MCF 10A (cell line): ENCODE data around the gene IFNK. TPM values are rescaled to one million over a fixed set of nuclear protein-coding genes. Genes with fewer than 3 reads are reported as not detected.

ENCODE experiments used
- BruUV-seq: library from RNA; stranded (reverse); fragments of 400-500 nt; replicated peaks from 2 replicates; lab custom pipeline; 2021; lab: Mats Ljungman, UMichigan
- CTCF ChIA-PET: fragments of 300-600 bp; sonication (Branson Sonifier 250); formaldehyde crosslinking; extraction: SDS; loops from one replicate; lab custom pipeline; 2021; ENCODE audit warnings: antibody characterized with exemption, inconsistent platforms; lab: Yijun Ruan, JAX
- POLR2A ChIA-PET: fragments of 300-600, 350-650 bp; sonication (Branson Sonifier 250); formaldehyde crosslinking; extraction: SDS; loops from one replicate; lab custom pipeline; 2020; ENCODE audit warnings: antibody characterized with exemption, inconsistent platforms; lab: Yijun Ruan, JAX
- DNase-seq: peaks from one replicate; pipeline ENCODE4 v3.0.0-alpha.2; 2018; ENCODE audit not compliant: unreplicated experiment
- H3K27ac Mint-ChIP-seq: one replicate; pipeline ENCODE4 v1.8.0; 2022; ENCODE audit warnings: mild to moderate bottlenecking, low read depth, mixed read lengths; ENCODE audit not compliant: unreplicated experiment
- H3K27me3 Mint-ChIP-seq: one replicate; pipeline ENCODE4 v1.8.0; 2022; ENCODE audit warnings: mixed read lengths; ENCODE audit not compliant: insufficient read depth, unreplicated experiment
- H3K36me3 Mint-ChIP-seq: one replicate; pipeline ENCODE4 v1.8.0; 2022; ENCODE audit warnings: mild to moderate bottlenecking, moderate library complexity, mixed read lengths; ENCODE audit not compliant: insufficient read depth, unreplicated experiment
- H3K4me1 Mint-ChIP-seq: one replicate; pipeline ENCODE4 v1.8.0; 2022; ENCODE audit warnings: mixed read lengths; ENCODE audit not compliant: insufficient read depth, unreplicated experiment
- H3K4me3 Mint-ChIP-seq: one replicate; pipeline ENCODE4 v1.8.0; 2022; ENCODE audit warnings: mild to moderate bottlenecking, moderate library complexity, mixed read lengths; ENCODE audit not compliant: unreplicated experiment
- H3K9me3 Mint-ChIP-seq: one replicate; pipeline ENCODE4 v1.8.0; 2022; ENCODE audit warnings: mixed read lengths; ENCODE audit not compliant: unreplicated experiment
- CTCF ChIP-seq: fragments of 200-600 bp; IDR thresholded peaks from one replicate; pipeline ENCODE4 v1.8.0; 2022; ENCODE audit warnings: antibody characterized with exemption, mild to moderate bottlenecking; ENCODE audit not compliant: unreplicated experiment
- intact Hi-C: fragments of 100-400 bp; cut with micrococcal nuclease; formaldehyde crosslinking; loops from 2 replicates; pipeline ENCODE4 v1.14.1; 2022
- total RNA-seq: library from RNA; stranded (reverse); gene quantifications from 2 replicates; pipeline ENCODE4 v1.2.3, GENCODE V29; 2022

The IFNK gene
- total RNA-seq, 1 experiment from 2014 or later: not detected

GRCh38 chr9:27573634-27574590 is 49.8 kb downstream of the IFNK start:
- POLR2A ChIA-PET: interaction anchor here (0.7 to 2.3 kb wide), 14 partner anchors 8 to 240 kb away, joined by 3 to 9 read pairs (median 4); no protein-coding TSS in a partner anchor
- intact Hi-C loops: loop anchor here (10.0 kb wide), 1 partner anchor 501 kb away; no protein-coding TSS in a partner anchor

More at GRCh38 chr9:27573634-27574590, 49.8 kb downstream of the IFNK start:
- Mint-ChIP-seq H3K27me3 (no peaks in the 10 kb centered on the region), H3K36me3 (no peaks in the 10 kb centered on the region), H3K4me3 (peak overlapping the region; percentile 83), H3K27ac (peak overlapping the region; percentile 100), H3K9me3 (peaks cover 8% of the 10 kb centered on the region), H3K4me1 (peaks cover 11% of the 10 kb centered on the region)
- BruUV-seq: TSS peak; percentile 95
- DNase-seq: peak; percentile 100
- CTCF ChIA-PET: interaction anchor here (0.6 to 0.7 kb wide), 5 partner anchors 26 to 1981 kb away, joined by 3 read pairs; no protein-coding TSS in a partner anchor
- TF ChIP-seq CTCF: no peak

Other genes with a start within 250 kb of the IFNK start
- not detected in 2 replicates for gene EQTN, start 227.1 kb upstream of the IFNK start, total RNA-seq
- 2.2 and 3.7 TPM in 2 replicates for gene MOB3B, start 5.5 kb downstream of the IFNK start, total RNA-seq
- 10.0 and 13.4 TPM in 2 replicates for gene C9orf72, start 49.2 kb downstream of the IFNK start, total RNA-seq